Stimulated activated CD8-positive, alpha-beta memory T cell treated with anti-CD3 and anti-CD28 coated beads, Interleukin-7, amount 100 ng/mL, for 24 hours (primary cell): ENCODE measurements around the gene MINDY4.

Source experiments
- DNase-seq: peaks from one replicate; pipeline ENCODE4 v3.0.0-alpha.2; 2020; ENCODE audit warnings: low read depth

MINDY4 gene

DNA sequence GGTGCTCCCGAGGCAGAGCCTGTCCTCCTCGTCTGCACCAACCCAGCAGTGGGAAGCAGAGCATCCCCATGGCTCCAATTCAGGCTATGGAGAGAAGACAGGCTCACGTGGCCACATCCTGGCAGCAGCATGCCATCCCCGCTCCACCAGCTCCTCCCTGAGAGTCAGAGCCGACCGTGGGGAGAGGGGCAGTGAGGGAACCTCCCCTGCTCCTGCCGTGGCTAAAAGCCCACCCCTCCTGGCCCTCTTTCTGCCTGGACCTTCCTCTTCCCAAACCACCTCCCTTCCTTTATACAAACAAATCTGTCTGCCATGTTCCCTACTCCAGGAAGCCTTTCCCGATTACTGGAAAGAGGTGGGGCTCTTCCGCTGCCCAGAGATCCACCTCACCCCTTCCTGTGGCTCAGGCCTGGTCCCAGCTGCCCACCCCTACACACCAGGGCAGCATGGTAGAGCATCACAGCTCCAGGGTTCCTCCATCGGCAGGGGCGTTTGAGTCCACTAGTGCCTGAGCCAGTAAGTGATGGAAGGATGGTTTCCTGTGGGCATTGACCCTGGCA is 129.7 kb downstream of the MINDY4 start:
- DNase-seq: no peak

DNA sequence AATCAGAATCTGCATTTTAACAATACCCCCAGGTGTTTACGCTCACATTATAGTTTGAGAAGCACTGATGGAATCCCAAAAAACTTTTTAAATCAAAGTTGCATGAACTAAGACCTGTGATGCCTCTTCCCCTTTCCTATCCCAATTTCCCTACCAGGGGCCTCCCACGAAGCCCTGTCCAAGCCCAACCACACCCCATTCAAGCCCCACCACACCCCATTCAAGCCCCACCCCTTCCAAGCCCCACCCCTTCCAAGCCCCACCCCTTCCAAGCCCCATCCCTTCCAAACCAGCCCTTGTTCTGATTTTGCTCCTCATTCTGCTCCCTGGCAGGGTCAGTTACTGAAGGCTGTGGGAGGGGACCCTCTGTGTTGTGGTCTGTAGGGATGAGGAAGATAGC is 130.6 kb downstream of the MINDY4 start:
- no peak for DNase-seq

DNA sequence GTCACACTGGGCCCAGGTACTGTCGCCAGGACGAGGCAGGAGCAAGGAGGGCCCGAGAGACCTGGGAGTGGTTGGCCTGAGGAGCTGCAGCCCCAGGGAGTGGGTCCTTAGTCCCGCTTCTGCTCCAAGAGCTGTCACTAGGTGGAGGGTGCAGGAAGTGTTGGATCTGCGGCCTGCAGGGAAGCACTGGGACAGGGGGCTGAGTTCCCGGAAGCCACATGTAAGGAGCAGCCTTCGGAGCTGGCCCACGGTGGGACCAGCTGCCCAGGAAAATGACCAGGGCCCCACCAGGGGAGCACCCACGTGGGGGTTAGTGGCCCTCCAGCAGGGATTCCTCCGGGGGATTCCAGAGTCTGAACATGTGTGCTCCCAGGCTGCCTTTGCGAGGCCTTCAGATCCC is 131.2 kb downstream of the MINDY4 start:
- DNase-seq: no peak

DNA sequence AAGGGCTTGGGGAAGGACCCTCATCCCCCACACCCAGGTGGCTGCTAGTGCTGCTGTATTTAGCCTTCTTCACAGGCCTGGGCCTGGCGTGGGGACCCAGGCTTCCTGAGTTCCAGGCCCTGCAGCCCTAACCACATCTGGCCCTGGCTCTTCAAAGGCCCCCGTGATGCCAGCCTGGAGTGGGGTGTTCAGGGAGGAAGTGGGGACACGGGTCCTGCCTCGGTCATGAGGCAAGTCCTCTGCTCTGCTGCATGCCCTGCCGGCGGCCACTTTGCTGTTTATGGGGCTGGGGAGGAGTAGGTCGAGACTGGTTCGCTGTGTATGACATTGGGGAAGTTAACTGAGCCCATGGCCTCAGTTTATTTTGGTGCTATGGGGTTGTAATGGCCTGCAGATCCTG is 131.9 kb downstream of the MINDY4 start:
- no peak for DNase-seq

DNA sequence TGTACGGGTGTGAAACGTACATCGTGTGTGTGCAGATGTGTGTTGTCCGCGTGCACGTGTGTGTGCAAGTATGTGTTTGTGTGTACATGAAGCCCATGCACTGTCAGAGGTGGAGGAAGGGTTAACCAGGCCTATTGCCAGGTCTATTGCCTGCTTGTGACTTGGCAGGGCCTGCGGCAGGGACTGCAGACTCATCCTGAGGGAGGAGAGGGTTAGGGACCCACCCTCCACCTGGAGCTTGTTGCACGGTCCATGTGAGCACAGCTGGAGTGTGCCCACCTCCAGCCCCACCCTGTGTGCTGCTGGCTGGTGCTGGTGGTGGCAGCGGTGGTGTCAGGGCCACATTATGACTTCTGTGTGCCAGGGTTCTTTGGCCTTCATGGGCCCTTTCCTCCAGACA is 133.3 kb downstream of the MINDY4 start:
- no peak for DNase-seq

DNA sequence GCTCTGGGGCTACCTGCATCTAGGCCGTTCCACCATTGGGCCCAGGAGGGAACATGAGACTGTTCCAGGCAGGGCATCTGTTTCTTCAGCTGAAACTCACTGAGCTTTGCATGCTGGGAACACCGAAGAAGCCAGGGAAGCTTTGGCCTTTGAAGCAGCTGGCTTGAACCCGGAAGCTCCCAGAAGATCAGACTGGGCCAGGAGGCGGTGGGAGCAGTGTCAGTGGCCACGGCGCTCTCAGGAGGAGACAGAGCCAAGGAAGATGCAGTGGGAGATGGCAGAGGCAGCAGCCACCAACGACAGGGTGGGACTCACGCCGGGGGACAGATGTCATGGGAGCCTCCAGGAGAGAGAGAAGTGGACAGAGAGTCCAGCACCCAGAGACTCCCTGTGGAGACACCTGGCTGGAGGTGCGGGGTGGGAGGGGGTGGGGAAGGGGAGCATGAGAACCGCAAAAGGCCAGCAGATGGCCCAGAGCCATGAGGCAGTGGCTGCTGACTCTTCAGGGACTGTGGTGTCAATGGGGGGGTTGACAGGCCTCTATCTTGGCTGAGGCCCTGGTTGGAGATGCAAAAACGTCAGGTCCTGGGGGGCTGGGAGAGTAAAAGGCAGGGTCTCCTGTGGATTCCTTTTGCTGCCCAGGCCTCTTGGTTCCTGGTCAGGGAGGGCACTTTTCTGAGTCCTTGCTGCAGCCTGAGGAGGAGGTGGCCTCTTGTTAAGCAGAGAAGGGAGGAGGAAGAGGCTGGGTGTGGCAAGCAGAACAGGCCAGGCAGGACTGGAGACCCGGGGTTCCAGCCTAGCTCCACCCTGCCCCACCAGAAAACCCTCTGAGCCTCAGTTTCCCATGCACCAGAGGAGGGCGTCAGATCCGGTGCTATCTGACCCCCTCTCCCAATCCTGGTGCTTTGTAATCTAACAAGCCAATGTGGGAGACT is 134.1 kb downstream of the MINDY4 start:
- no peak for DNase-seq

DNA sequence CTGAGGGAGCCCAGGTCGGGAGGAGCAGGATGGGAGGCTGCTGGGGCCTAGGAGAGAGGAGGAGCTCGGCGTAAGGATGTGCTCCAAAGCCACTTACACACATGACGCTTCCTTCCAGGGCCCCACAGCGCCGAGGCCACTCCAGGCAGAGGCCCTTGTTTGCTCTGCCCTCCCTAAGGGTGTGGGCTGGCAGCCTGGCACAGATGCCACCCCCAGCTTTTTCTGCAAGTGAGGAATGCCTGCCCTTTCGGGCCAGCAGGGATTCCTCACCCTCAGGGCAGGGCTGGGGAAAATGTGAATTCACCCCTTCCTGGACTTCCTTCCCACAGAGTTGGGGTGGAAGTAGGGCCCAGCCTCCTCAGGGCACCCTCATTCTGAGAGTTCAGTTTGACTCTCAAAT is 134.8 kb downstream of the MINDY4 start:
- no peak for DNase-seq

DNA sequence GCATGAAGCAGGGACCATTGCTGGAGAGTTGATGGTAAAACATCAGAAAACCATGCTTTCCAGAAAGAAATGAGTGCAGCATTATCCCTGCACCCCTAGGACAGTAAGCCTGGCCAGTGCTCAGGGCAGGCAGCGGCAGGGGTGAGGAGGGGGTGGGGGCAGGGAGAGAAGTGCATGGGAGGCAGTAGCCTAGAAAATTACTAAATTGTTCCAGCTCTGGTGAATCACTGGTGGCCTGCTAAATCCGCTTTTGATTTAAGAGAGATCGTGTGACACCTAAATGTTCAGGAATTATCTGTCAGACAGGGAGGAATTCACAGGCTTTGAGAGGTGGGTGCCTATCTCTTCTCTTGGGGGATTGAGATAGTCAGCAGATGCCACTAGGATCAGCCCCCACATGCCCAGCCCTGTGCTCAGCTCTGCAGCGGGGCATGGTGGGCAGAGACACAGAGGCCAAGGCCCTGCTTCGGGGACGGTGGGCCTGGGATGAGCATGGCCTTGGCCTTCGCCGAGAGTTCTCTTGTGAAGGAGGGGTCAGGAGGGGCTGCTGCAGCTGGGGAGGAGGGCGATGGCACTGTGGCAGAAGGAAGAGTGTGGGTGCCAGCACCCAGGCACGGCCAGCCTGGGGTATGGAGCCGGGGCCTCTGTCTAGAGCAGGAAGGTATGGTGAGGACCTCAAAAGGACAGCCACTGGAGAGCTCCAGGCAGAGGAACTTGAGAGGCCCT is 135.5 kb downstream of the MINDY4 start:
- no peak for DNase-seq

DNA sequence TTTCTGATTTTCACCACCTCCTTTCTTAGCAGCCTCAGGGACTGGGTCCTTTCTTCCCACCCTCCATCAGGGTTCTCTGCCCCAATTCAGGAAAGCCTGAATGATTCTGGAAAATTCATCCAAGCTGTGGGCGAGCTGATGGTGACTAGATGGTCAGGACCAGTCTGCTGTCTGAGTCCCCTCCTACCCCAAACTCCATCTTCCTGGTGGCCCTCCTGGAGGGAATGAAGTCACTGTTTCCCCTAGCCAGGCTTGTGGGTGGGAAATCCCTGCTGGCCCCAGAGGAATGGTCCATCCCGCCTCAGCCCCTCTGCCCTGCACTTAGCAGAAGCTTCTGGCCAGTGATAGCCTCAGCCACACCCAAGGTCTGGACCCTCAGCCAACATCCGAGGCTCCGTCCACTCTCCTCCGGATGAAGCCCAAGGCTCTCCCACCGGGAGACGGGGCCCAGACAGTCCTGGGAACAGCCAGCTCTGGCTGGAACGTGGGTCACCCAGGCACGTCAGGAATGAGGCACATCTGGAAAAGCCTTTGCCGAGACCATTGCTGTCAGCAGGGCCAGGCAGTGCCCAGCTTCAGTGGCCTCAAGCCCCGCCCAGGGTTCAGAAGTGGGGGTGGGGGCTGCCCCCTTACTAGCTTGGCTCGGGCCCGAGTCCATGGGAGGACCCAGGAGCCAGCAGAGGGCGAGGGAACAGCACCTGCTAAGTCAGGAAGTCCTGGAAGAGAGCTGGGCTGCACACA is 136.5 kb downstream of the MINDY4 start:
- DNase-seq: no peak

DNA sequence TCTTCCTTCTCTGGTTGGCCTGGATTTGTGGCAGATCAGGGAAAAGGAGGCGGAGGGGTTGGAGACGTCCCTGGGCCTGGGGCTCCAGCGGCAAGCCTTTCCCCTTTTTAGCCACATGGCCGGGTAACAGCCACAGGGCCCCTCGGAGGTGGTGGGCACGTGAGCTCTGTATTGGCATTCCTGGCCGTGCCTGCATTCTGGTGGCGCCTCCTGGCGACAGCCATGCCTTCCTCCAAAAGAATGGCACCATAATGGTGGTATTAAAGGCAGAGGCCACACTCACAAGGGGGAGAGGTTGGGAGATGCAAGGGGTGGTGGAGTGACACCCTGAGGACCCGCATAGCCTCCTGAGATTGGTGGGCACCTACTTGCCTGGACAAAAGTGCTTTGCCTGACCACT is 137.5 kb downstream of the MINDY4 start:
- DNase-seq: no peak

DNA sequence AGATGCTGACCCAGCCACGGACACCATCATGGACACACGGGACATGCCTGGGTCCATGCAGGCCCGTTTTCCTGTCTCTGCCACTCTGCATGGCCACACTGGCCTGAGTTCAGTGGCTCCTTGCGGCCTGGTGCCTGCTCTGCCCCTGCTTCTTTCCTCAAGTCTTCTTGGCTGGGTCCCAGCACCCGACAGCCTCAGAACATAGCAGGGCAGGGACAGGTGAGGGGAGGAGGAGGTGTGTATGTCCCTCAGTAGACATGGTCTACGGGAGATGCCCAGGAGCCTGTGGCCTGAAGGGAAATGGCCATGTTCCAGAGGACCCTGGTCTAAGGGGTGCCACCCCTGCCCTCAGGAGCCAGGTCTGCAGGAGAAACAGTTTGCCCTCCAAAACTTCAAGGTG is 138.2 kb downstream of the MINDY4 start:
- DNase-seq: no peak

DNA sequence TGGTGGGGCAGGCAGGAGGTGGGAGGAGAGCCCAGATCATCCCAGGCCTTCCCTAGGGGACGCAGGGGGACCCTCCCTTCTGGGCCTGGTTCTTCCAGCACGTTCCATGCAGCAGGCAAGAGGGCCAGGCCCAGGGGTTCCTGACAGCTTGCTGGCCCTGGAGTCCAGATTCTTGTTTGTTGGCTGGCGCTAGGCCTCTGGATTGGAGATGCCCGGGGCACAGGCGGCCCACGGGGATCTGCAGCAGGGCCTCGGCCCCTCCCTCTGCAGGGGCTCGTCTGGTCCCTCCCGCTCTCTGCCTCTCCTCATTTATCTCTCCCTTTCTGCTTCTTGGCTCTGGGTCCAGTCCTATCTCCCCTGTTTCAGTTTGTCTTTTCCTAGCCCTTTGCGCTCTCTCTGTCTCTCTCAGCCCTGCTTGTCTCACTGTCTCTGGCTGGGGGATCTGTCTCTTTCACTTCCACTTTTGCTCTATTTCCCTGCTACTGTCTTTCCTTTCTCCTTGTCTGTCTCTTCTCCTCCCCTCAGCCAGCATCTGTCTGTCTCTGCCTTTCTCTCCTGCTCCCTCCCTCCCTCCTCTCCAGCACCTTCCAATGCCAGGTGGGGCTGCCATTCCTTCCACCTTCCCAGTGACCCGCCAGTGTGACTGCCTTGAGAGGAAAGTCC is 139.3 kb downstream of the MINDY4 start:
- DNase-seq: no peak

DNA sequence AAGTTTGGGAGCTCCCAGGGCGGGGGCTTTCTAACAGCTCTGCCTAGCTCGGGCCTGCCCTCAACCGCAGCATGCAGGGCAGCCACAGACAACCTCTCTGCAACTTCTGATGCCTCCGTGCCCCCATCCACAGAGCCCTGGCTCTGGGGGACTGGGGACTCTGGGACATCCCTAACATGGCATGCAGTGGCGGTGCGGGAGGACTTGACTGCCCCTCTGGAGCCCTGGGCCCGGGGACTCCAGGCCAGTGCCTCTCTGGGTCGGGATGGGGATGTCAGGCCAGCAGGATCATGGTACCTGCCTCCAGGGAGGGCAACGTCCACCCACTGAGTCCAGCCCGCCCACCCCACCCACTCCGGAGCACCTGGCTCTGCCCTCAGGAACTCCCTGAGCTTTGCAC is 139.9 kb downstream of the MINDY4 start:
- DNase-seq: no peak

DNA sequence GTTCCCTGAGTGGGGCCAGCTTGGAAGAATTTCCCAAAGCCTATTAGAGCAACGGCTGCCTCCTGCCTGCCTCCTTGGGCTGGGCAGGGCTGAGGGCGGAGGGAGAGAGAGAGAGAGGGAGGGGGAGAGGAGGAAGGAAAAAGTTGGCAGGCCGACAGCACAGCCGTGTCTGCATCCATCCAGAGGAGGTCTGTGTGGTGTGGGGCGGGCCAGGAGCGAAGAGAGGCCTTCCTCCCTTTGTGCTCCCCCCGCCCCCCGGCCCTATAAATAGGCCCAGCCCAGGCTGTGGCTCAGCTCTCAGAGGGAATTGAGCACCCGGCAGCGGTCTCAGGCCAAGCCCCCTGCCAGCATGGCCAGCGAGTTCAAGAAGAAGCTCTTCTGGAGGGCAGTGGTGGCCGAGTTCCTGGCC is 140.3 kb downstream of the MINDY4 start, which contains the start of gene AQP1:
Gene AQP1, plus strand, starts transcription at position 293 of the 409 bp plus-strand sequence. Its CDS starts 57 bp downstream, at position 350.
- no peak for DNase-seq

DNA sequence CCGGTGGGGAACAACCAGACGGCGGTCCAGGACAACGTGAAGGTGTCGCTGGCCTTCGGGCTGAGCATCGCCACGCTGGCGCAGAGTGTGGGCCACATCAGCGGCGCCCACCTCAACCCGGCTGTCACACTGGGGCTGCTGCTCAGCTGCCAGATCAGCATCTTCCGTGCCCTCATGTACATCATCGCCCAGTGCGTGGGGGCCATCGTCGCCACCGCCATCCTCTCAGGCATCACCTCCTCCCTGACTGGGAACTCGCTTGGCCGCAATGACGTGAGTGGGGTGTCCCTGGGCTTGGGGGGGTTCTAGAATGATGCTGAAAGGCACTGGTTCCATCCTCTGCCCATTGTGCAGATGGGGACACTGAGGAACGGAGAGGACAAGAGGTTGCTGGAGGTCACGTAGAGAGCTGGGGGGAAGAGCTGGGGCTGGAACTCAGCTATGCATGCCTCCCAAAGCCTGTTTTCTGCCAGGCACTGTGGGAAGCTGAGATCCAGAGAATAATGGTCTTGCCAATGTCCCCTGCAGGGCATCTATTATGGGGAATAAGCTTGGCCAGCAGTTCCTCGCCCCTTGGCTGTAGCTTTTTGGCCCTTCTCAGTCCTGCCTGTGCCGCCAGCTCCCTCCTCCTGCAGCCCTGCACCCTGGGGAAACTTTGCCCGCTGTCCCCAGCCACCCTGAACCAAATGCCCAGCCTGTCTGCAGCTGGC is 141.0 kb downstream of the MINDY4 start:
- DNase-seq: no peak

DNA sequence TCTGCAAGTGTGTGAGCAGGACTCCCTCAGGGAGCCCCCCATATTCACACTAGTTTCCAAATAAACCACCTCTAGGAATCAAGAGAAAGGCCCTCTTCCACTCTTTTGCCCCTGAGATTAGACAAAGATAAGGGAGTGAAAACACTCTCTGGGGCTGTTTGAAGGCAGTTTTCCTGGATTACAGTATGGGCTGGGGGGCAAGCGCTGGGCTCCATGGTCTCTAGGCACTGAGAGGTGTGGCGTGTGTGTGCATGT is 141.4 kb downstream of the MINDY4 start:
- DNase-seq: no peak

DNA sequence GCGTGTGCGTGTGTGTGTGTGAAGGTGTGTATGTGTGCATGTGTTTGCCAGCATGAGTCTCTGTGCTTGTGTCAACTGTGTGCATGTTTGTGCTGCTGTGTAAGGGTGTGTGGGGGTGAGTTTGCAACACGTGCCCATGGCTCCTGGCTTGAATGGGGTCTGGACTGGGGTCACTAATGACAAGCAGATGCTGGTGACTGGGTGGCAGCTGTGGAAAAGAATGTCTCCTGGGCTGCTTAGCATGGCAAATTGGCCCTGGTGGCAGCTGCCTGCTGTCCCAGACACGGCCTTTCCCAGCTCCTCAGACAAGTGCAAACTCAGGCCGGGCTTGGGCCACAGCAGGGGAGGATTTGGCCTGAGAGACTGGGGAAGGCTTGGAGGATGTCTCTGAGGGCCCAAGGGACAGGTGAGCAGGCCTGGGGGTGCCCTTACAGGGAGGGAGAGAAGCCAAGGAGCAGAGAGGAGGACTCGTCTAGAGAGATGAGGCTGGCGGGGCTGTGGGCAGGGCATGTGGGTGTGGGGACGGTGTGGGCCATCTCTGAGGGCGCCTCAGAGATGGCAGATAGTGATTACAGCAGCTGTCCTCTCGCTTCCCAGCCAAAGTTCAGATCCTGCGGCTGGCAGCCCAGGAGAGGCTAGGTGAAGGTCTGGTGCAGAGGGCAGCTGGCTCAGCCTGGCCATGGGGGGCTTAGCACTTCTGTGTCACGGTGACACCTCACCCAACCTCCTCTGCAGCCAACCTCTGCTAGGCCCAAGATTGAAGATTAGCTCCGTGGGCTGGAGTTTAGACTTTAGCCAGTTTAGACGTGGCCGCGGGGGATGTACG is 142.0 kb downstream of the MINDY4 start:
- DNase-seq: no peak

DNA sequence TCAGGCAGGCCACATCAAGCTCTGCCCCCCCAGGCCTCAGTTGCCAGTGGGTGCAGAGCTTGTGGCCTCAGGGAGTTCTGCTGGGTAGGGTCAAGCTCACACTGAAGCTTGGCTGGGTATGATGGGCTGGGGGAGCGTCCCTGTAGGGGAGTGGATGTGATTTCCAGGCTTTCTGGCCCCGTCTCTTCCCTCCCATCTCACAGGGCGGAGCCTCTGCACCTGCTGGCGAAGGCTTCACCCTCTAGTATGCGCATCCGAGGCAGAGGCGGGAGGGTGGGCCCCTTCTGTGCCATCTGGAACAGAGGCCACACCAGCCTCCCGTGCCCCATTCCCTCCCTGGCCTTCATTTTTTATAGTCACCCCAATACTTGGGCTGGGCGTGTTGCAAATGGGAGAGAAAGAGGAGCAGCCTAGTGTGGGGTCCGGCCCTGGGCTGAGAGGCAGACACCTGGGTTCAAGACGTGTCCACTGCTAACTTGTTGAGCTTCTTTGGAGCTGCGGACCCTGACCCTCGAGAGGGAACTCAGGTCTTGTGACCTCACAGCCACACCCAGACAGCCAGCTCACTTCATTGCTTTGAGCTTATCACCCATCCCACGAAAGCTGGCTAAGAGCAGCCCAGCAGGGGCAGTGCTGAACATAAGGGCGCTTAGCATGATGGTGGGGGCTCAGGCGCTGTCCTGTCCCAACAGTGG is 142.8 kb downstream of the MINDY4 start:
- DNase-seq: no peak

DNA sequence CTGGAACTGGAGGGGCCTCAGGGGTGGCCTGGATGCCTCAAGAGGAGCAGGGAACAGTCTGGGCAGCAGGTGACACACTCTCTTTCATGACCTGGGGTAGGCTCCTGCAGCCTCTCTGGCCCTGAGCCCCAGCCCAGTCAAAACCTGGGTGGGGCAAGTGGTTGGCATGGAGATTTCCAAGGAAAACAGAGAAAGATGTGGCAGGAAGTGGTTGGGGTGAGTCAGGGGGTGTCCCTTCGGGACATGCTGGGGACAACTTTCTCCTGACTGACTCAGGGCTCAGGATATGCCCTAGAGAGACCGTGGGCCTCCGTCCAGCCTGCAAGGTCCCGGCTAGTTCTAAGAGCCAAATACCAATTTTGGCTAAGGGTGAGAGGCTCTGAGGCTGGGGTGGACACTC is 143.4 kb downstream of the MINDY4 start:
- DNase-seq: no peak
